Activated CD4-positive, alpha-beta T cell treated with anti-CD3 and anti-CD28 coated beads for 1 hour (primary cell): ENCODE measurements around the gene TAF3.

Experiments
- DNase-seq: peaks from one replicate; pipeline ENCODE4 v3.0.0-alpha.2; 2020

The TAF3 gene

DNA sequence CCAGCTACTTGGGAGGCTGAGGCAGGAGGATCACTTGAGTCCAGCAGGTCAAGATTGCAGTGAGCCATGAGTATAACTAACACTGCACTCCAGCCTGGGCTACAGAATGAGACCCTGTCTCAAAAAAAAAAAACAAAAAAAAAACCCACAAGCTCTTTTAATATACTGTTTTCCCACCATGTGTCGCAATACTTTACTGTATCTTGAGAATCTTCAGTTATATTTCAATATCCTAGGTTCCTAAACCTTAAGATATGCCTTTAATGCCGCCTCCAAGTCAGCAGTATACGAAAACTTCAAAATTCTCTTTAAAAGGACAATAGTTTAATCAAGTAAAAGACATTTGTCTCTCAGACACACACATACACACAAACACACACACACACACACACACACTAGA, 62.8 kb downstream of the TAF3 start:
- DNase-seq: no peak

DNA sequence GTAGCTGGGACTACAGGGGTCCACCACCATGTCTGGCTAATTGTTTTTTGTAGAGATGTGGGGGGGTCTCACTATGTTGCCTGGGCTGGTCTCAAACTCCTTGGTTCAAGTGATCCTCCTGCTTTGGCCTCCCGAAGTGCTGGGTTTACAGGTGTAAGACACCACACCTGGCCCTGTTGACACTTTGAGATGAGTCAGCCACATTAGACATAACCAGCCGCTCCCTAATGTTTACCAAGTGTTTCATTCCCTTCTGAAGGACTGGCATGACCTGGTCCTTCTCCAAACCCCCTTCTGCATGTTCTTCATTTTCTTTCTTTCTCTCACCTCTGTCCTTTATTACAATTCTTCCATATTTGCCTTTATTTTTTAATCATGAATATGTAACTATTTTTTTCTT, 67.8 kb downstream of the TAF3 start:
- no peak for DNase-seq

DNA sequence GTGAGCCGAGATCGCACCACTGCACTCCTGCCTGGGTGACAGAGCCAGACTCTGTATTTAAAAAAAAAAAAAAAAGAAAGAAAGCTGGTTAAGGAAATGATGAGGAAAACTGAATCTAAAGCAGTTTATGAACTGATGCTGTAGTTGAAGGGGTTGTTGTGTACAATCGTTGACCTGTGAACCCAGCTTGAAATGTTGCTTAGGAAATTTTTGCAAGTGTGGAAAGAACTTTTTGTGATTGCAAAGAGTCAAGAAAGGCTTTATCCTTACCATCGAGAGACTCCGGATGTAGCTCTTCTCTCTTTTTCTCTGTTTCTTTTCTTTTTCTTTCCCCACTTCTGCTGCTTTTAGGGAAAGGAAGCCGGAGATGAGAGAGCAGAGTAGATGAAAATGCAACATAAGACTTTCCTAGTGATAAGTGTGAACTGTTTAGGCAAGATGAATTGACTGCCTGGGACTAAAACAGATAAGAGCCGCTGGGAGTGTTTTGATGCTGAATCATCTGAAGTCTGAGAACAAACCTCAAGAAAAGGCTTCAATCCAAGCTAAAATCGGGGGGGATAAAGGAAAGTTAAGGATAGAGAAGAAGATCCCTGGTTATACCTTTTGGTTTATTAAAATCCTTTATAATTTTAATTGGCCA, 69.0 kb downstream of the TAF3 start:
- no peak for DNase-seq

DNA sequence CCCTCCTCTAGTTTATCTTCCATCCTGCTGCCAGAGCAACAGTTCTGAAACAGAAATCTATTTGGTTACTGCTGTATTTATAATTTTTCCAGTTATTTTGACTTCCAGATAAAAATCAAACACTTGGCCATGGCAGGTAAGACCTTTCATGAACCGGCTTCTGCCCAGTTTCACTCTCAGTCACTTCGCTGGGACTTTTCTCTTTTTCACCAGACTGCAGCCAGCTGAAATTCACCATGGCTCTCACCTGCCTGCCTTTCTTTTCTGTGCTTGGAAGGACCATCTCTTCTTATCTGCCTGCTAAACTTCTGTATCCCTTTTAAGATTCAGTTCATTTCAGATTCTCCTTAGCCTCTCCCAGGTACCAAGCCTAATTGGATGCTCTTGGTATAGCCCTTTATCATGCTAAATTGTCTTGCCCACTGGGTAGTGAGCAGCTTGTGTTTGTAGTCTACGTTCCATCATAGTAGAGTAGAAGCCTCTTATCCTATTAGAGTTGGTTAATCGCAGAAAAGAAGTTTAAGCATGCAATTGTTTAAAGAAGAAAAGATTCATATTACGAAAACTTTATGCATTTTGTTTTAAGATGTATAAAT, 71.7 kb downstream of the TAF3 start:
- no peak for DNase-seq

DNA sequence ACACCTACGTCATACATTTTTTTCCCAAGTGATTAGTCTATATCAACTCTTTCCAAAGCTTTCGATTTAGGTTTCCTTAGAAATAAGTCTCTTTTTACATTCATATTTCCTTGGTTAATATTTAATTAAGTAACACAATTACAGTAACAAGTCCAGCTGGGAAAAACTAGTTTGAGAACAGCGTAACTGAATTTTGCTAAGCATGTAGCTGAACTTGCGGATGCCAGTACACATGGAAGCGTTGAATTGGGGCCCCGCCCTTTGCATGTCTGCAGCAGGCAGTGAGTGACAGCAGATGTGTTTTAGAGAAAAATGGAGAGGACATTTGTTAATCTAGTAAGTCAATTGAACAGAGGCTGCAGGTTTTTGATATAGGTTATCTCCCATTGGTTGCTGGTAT, 72.5 kb downstream of the TAF3 start:
- DNase-seq: no peak

GRCh38 chr10:7891634-7892033, 73.3 kb downstream of the TAF3 start:
- DNase-seq: no peak

DNA sequence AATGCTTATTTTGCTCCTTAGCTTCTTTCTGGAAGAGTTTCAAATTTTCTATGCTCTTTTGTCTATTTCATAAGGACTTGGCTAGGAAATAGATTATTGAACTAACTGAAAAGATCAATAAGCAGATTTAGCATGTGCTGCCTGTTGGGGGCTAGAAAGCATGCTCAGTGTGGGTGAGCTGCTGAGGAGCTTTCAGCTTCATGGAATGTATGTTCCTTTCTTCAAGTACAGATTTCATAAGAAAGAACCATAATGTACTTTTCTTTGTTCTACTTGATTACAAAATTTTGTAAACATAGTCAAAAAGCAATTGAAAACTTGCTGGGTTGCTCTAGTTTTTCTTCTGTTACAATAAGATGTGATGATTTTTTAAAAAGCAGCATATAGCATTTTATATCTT, 73.8 kb downstream of the TAF3 start:
- DNase-seq: no peak

DNA sequence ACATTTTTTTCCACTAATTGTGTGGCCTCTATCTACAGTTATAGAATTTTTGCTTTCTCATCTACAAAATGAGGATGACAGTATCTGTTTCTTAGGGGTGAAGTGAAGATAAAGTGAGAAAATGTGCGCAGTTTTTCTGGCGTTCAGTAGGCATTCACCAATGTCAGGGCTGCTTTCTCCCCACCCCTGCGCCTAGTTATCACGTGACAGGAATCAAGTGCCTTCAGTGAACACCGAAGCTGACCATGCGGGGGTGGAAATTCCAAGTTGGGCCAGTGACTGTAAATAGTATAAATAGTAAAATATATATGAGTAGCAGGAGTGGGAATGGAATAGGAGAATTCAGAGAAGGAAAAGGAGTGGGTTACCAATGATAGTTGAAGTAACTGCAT, 77.4 kb downstream of the TAF3 start:
- no peak for DNase-seq

DNA sequence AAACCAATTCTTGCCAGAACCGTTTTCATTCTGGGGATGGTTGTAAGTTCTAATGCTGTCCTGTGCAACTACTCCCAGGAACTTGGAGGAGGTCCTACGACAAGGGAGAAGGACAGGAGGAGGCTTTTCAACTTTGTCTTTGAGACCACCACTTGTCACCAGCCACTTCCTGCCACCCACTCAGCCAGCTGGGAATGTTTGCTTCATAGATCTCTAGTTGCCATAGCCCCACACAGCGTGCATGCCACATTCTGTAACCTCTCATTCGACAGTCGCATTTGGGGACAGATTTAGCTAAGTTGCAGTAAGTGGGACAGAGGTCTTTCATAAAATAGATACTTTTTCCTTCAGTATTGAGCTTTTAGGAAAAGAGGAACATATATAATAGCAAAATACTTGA, 78.0 kb downstream of the TAF3 start:
- DNase-seq: no peak

GRCh38 chr10:7901256-7901655, 83.0 kb downstream of the TAF3 start:
- DNase-seq: no peak

DNA sequence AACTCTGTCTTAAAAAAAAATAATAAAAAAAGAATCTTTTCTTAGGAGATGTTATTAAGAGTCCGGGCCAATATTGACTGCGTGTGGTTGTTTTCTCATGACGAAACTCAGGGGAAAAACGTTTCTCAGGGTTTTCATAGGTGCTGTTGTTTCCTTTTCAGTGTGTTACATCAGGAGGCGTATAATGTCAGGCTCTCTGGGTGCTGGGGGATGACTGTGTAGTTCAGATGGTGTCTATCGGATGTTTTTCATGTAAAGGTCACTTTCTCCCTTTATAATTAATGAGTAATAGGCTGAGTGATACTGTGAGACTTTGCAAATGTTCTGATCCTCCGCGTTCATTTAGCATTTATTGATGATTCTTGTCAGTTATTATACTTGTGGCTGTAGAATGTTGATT, 84.1 kb downstream of the TAF3 start:
- no peak for DNase-seq

- no peak for DNase-seq
Observed at GRCh38 chr10:7903851-7904250, 85.5 kb downstream of the TAF3 start.

DNA sequence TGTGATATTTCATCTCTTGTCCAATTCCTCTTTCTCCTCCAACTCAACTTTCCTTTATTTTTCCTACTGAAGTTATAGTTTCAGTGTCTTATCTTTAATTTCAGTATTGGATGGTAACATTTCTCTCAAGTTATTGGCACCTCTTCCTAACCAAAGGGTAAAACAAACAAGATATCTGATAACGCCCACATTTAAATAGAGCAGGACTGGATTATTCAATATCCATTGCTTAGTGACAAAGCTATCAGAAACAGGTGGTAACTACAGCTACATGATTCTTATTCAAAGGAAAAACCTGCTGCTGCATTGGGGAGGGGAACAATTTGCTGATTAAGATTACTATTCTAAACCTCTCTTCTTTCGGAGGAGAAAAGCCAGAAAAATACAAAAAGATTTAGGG, 87.8 kb downstream of the TAF3 start:
- DNase-seq: no peak

DNA sequence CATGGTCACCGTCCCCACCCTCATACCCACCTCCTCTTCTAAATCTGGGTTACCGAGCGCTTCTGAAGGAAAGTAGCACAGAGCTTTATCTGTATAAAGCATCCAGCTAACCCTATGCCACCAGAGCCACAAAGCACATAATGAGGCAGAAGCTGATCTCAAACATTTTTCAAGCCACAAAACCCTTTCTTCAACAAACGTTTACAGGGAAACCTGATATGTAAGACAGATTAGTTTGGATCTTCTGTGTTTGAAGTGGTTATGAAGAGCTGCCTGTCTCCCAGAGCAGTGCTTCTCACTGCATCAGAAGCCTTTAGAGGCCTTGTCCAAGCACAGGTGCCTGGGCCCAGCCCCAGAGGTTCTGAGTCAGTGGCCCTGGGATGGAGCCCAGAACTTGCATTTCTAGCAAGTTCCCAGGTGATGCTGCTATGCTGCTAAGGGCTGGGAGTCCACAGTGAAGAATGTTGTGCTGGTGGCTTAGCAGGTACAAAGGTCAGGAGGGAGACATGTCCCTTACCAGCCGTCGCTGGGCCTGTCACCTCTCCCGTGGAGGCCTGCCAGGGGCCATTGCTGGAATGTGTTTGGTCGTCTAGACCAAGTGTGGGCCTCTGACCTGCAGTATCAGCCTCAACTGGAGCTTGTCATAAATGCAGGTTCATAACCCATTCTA, 90.4 kb downstream of the TAF3 start:
- DNase-seq: no peak

- DNase-seq: no peak
Observed at GRCh38 chr10:7913126-7913872, 95.0 kb downstream of the TAF3 start.

- no peak for DNase-seq
Observed at GRCh38 chr10:7915923-7916536, 97.7 kb downstream of the TAF3 start.

DNA sequence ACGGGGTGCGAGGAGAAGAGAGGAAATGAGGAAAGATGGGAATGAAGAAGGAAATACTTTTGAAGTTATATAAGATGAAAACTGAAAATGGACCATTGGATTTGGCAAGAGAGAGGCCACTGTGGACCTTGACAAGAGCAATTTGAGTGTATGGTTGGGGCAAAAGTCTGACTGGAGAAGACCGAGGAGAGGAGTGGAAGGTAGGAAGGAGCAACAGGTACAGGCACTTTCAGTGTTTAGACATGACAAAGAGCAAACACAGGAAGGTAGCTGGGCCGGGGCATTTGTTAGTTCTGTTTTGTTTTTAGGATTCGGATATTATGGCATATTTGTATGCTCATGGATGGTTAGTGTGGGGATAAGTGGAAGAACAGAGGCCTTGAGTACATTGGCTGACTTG, 99.4 kb downstream of the TAF3 start:
- DNase-seq: no peak

- DNase-seq: no peak
Observed at GRCh38 chr10:7922707-7923106, 104.4 kb downstream of the TAF3 start.

GRCh38 chr10:7928536-7928935, 110.2 kb downstream of the TAF3 start:
- no peak for DNase-seq

- no peak for DNase-seq
Observed at GRCh38 chr10:7932301-7933036, 114.2 kb downstream of the TAF3 start.

- DNase-seq: no peak
Observed at GRCh38 chr10:7933262-7933661, 115.0 kb downstream of the TAF3 start.

- no peak for DNase-seq
Observed at GRCh38 chr10:7933757-7934156, 115.5 kb downstream of the TAF3 start.
